Nucleus accumbens (tissue), 56 donors: ENCODE data around the gene PCGF3.
A peak's percentile ranks its signal among the peaks of the same experiment; 100 is the strongest.
"Not testable (repeated sequence)": the region's sequence is repeated elsewhere in the genome, so short reads cannot be mapped to it uniquely, and the experiment has no call there.

Source experiments
- DNase-seq, 56 donors: peaks; one replicate each; lab custom pipeline; 2025; lab: John Stamatoyannopoulos, UW

The PCGF3 gene

DNA sequence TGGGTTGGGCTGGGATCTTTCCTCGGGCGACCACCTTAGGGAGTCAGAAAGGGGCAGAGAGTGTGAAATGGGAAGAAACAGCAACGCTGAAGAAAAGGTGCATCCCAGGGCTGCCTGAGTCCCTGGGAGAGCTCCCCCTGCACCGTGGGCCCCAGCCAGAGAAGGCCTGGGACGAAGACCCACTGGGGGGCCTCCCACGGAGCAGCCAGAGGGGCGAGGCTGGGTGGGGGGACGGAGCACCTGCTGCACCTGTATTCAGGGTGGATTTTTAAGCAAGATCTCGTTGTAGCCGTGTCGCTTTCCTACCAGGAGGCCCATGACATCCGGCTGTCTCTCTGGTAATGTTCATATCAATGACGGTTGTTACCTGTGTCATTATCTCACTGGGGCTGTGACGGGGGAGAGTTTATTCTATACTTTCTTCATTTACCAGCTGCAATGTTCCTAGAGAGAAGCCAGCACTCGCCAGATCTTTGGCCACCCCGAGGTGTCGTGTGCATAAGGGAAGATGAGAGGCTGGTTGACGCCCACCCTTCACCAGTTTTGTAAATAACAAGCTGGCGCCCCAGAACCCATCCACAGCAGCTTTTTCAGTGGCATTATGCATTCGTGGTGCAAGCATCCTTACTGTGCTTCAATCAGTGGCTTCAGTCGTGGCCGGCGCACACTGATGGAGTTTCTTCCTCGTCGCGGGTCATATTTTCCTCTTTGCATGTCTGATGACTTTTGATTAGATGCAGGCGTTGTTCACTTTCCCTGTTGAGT is 5.6 kb upstream of the PCGF3 start:
- no peak for DNase-seq

DNA sequence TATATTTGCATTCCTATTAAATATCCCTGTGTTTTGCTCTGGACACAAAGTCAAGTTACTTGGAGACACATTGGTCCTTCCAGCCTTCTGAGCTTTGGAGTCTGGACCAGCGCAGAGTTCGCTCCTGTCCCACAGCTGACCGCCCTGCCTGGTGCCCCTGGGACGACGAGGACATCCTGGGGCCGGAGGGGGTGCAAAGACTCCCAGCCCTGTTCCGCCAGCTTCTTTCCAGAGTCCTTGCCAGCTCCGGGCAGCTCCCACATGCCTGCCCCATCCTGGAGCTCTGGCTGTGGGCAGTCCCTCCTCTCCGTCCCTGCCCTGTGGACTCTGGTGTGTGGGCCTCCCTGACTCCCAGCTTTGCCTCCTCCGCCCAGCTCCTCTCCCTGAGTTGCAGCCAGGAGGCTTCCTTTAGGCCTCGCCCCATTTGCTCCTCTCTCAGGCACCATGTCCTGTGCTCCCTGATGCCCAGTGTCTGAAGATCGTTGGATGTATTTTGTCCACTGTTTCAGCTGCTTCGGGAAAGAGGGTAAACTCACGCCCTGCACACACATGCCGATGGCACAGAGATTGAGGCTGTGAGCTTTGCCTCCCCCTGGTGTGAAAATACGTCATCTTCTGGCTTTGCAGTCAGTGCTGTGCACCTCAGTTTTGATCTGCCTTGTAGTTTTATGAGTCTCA is 4.9 kb upstream of the PCGF3 start:
- no peak for DNase-seq

DNA sequence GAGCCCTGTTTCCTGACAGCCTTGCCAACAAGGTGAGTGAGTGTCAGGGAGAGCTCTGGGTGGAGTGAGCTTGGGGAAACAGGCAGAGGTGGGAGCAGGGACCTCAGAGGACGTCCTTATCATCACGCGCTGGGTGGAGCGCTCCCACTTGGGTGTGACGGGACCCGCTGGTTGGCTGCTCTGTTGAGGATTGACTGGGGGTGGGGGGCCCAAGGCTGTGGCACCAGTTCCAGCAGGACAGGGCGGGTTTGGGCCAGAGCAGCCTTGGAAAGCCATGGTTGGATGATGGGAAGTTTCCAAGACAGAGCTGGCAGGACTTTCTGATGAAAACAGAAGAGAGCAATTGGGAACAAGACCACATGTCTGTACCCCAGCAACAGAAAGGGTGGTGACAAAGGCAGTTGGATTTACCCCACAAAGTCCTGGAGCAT is 3.0 kb upstream of the PCGF3 start:
- DNase-seq, result peak in 2 of 56 donors; percentile 29 to 41

DNA sequence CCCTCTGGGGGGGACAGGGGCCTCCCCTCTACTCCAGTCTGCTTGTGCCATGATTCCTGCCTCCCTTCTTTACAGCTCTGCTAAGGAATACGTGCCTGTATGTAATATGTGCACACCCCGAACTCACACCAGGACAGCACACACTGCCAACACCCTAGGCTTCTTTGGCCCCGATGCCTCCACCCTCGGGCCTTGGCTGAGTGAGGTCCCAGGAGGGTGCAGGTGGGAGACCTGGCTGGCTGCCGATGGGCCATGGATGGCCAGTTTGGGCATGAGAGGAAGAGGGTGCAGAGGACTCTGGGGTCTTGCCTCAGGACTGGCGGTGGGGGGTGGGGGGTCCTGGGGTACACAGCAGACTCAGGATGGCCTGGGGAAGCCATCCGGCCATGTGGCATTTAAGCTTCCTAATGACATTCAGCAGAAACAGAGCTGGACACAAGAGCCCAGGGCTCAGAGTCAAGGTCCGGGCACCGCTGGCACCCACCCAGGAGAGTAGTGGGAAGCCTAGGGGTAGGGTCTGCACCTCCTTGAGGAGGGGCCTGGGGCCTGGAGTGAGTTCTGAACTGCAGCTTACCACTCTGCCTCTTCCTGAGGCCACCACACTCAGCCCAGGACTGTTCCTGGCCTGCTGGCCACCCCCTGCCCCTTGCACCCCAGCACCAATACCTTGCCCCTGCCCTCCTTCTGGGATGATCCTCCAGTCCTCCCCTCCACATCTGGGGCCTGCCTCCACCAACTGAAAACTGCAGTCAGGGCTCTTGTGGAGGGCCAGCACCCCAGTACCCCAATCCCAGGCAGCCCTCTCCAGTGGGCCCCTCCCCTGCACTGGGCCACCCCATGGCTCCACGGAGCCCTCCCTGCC is 2.1 kb upstream of the PCGF3 start:
- no peak for DNase-seq

DNA sequence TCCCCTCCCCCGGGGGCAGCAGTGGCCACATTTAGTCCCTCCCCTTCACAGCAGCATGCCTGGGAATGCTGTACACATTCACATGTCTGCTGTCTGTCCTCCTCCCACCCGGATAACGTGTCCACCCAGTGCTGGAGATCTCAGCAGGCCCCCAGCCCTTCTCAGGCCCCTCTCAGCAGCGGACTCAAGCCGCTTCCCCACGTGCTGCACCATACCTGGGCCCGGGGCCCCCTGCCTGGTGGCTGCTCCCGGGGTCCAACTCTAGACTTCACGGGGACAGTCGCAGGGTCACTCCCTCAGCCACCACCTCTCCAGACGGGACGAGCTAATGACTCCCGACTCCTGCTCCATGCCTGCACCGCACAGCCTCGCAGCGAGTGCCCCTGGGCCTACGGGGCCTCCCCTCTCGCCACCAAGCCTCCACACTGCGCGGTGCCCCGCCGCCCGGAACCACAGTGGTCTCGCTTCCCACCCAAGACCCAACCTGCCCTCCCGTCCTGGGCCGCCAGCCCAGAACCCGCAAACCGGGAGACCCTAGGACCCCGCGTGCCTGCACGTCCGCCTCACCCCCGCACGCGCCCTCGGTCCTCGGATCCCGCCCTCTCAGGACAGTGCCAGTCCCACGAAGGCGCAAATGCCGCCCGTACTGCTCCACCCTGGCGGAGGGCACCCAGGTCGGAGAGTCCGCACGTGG is 1.3 kb upstream of the PCGF3 start:
- DNase-seq, result no peak

DNA sequence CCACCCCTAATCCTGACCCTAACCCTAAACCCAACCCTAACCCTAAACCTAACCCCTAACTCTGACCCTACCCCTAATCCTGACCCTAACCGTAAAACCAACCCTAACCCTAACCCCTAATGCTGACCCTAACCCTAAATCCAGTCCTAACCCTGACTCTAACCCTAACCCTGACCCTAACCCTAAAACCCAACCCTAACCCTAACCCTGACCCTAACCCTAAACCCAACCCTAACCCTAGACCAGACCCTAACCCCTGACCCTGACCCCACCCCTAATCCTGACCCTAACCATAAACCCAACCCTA is 708 bp upstream of the PCGF3 start:
- DNase-seq, result no peak

DNA sequence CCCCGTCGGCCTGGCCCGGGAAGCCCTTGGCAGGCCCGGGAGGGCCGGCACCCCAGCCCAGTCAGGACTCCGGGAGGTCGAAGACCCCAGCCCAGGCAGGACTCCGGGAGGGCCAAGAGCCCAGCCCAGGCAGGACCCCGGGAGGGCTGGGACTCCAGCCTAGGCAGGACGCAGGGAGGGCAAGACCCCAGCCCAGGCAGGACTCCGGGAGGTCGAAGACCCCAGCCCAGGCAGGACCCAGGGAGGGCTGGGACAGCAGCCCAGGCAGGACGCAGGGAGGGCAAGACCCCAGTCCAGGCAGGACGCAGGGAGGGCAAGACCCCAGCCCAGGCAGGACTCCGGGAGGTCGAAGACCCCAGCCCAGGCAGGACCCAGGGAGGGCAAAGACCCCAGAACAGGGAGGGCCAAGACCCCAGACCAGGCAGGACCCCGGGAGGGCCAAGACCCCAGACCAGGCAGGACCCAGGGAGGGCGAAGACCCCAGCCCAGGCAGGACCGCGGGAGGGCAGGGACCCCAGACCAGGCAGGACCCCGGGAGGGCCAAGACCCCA is 526 bp downstream of the PCGF3 start:
- not testable (repeated sequence) for DNase-seq

DNA sequence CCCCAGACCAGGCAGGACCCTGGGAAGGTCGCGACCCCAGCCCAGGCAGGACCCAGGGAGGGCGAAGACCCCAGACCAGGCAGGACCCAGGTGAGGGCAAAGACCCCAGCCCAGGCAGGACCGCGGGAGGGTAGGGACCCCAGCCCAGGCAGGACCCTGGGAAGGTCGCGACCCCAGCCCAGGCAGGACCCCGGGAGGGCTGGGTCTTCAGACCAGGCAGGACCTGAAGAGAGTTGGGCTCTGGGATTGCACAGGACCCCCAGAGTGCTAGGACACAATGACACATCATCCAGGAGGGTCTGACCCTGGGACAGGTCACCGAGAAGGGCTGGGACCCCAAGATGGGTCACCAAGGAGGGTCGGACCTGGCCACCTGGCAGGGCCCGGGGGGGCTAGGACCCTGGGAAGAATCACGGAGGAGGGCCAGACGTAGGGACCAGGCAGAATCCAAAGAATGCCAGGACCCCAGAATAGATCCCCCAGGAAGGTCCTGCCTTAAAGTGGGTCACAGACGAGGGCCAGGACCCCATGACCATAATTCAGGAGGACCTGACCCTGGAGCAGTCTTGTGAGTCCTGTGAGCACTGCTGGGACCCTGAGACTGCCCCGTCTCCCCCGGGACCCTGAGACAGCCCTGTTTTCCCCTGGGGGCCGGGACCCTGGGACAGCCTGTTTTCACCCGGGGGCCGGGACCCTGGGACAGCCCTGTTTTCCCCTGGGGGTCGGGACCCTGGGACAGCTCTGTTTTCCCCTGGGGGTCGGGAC is 1.4 kb downstream of the PCGF3 start:
- DNase-seq, result no peak

DNA sequence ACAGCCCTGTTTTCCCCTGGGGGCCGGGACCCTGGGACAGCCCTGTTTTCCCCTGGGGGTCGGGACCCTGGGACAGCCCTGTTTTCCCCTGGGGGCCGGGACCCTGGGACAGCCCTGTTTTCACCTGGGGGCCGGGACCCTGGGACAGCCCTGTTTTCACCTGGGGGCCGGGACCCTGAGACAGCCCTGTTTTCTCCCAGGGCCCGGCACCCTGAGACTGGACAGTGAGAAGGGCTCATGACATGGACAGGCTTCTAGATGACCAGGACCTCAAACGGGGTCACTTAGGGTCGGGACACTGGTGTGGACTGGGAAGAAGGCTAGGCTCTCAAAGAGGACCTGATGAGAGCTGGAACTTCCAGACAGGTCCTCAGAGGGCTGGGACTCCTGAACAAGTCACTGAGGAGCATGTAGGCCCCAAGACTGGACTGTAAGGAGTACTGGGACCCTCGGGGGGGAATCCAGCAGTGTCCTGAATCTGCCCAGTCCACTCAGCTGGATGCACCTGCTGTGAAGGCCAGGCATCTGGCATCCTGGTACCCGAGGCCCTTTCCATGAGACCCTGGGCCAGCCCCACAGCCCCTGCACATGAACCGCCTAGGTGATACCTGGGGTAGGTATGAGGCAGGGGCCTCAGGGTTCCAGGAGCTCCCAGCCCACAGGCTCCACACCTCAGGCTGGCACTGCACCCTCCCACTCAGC is 2.4 kb downstream of the PCGF3 start:
- no peak for DNase-seq

DNA sequence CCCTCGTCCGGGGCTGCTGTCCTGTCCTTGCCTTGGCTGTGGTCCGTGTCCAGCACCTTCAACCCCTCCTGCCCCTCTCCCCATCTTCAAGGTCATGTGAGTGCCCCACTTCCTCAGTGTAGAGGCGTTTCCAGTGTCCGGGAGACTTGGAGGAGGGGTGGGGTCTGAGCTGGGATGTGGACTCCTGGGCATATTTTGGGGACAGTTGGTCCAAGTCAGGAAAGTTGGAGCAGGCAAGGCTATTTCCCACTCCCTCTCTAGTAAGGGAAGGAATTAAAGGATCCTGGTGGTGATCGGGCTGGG is 3.0 kb downstream of the PCGF3 start:
- no peak for DNase-seq

DNA sequence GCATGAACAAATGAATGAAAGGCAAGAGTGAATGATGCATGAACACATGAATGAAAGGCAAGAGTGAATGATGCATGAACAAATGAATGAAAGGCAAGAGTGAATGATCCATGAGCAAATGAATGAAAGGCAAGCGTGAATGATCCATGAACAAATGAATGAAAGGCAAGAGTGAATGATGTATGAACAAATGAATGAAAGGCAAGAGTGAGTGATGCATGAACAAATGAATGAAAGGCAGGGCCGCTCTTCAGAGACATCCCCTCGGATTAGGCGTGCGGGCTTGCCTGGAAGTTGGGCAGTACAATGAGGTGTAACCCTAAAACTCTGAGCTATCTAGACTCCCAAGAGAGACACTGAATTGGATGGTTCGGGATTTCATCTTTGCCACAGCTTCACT is 3.7 kb downstream of the PCGF3 start:
- DNase-seq, result no peak

DNA sequence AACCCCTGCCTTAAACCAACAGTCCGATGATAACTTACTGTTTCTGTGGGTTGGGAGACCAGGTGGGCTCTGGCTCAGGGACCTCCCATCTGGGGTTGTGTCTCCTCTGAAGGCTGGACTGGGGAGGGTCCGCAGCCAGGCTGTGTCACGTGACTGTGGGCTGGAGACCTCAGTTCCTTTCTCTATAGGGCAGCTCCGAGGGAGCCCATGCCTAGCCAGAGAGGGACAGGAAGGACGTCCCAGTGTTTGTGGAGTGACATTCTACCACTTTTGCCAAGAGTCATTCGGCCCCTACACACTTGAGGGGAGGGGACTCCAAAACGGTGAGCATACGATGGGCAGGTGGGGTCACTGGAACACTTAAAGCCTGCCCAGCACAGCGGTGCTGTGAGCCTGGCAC is 4.5 kb downstream of the PCGF3 start:
- no peak for DNase-seq

DNA sequence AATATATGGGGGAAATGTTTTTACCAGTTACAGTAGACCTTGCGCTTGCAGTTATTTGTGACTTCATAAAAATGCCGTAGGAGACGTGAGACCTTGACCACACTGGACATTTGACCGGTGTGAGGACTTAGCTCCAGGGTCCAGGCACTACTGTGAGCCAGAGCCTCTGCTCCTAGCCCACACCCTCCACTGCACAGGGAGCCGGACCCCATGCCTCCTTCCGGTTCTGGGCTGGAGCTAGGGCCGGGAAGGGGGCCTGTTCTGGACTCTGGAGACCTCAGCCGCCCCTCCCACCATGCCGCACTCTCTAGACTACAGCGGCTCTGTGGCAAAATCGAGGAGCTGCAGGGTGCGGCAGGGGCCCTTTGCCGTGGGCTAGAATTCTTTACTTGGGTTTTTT is 5.3 kb downstream of the PCGF3 start:
- no peak for DNase-seq

DNA sequence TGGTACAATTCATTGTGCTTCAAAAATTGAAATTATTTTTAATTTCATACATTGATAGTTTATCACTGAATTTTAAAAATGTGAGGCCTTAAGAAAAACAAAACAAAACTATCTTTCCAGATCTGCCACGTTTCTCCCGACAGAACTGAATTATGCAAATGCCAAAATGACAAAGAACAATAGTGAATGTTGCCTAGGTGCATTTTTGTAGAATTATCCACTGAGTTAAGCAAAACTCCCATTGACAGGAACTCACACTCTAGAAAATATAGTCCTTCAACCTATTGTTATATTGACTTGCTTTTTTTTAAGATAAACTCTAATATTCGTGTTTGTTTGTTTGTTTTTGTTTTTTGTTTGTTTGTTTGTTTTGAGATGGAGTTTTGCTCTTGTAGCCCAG is 6.5 kb downstream of the PCGF3 start:
- DNase-seq, result no peak

DNA sequence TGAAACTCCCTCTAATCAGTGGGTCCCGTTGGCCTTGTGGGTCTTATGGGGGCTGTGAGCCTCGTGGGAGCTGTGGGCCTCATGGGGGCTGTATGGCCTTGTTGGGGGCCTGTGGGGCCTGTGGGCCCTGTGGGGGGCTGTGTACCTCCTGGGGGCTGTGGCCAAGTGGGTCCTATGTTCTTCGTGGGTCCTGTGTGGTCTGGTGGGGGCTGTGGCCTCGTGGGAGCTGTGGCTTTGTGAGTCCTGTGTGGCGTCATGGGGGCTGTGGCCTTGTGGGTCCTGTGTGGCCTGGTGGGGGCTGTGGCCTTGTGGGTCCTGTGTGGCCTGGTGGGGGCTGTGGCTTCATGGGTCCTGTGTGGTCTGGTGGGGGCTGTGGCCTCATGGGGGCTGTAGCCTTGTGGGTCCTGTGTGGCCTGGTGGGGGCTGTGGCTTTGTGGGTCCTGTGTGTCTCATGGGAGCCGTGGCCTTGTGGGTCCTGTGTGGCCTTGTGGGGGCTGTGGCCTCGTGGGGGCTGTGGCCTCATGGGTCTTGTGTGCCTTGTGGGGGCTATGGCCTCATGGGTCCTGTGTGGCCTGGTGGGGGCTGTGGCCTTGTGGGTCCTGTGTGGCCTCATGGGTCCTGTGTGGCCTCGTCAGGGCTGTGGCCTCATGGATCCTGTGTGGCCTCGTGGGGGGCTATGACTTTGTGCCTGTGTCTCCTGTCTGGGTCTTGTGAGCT is 7.4 kb downstream of the PCGF3 start:
- DNase-seq, result no peak

DNA sequence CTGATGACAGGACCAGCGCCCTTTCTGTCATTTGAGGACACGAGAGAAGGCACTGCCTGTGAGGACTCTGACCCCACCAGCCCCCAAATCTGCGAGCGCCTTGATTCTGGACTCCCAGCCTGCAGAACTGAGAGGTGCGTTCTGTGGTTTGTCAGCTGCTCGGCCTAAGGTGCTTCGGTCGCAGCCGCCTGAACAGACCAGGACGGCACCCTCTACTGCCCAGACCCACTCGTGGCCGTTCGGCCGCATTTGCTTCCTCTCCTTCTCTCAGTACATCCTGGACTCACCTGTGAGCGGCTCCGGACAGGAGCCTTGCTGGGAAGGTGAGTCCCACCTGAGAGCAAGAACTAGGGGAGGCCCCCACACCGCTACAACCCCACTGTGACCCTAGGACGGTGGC is 8.5 kb downstream of the PCGF3 start:
- DNase-seq, result no peak

DNA sequence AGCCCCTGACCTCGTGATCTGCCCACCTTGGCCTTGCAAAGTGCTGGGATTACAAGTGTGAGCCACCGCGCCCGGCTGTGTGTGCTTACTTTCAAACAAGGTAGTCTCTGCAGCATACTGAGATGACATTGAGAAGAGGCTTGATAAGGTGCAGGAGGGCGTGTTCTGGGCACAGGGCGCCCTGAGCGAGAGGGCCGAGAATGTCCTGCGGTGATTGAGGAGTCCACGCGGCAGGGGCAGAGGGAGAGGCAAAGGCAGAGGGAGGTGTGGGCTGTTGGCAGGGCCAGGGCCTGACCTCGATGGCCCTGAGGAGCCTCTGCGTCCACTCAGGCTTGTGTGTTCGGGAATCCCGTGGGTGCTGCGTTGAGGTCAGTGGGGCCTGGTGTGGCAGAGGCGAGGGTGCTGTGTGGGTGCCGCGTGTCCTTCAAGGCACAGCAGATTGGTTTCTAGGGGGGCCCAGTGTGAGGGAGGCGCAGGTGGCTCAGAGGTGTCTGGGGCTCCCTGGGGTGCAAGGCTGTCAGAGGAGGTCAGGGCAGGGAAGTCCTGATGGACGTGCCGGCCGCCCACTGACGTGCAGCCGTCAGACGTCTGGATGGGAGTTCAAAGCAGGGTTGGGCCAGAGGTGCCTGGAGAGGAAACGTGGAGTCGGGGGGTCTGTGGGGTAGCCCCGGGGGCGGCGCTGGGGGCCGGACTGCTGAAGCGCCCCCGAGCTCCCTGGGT is 12.1 kb downstream of the PCGF3 start:
- no peak for DNase-seq

DNA sequence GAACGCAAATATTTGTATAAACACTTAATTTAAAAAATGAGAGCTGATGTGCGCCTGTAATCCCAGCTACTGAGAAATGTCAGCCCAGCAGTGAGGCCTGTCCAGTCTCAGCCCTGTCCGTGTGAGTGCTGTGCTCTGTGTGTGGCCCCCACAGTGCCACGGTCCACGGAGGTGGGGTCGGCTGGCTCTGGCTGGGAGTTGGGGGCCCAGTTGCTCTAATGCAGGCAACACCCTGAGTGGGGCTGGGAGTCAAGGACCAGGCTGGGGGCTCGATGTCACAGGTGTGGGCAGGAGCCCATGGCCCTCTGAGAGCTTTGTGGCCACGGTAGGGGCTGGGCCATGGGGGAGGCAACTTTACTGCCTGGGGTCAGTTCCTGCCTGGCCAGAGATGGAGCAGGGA is 12.8 kb downstream of the PCGF3 start:
- no peak for DNase-seq
